Fibroblast of the aortic adventitia (primary cell): ENCODE results near the gene ARMC2. TPM values are rescaled to one million over a fixed set of nuclear protein-coding genes. Genes with fewer than 3 reads are reported as not detected.
A peak's percentile ranks its signal among the peaks of the same experiment; 100 is the strongest.

Experiments
- DNase-seq: peaks from one replicate; pipeline ENCODE4 v3.0.0-alpha.2; 2010; ENCODE audit warnings: low read depth
- H3K4me3 ChIP-seq: 2 replicates; pipeline ENCODE4 v1.5.1; 2011; ENCODE audit warnings: low read depth, mild to moderate bottlenecking, control low read depth, low read length, moderate library complexity
- CTCF ChIP-seq: IDR thresholded peaks from 2 replicates; pipeline ENCODE4 v1.5.1; 2011; ENCODE audit warnings: mild to moderate bottlenecking, low read length, control low read depth, inconsistent platforms; ENCODE audit not compliant: insufficient read depth
- total RNA-seq: library from RNA; depleted of rRNA; stranded (reverse); fragments of >200 nt; gene quantifications from 2 replicates; pipeline ENCODE4 v1.2.3, GENCODE V29; 2012; ENCODE audit warnings: low replicate concordance

Gene ARMC2
- total RNA-seq, 1 donor, result 2.5 TPM

GRCh38 chr6:108942556-108943492 is 94.6 kb downstream of the ARMC2 start:
- H3K4me3 ChIP-seq, result no peak overlapping the region
- no peak for TF ChIP-seq CTCF
- DNase-seq, result no peak

GRCh38 chr6:108944071-108944470 is 95.8 kb downstream of the ARMC2 start:
- no peak for TF ChIP-seq CTCF
- peak; percentile 33 for DNase-seq
- H3K4me3 ChIP-seq, result no peak overlapping the region

- peak overlapping the region; percentile 31 for H3K4me3 ChIP-seq
- peak; percentile 97 for DNase-seq
- no peak for TF ChIP-seq CTCF
These were observed 96.8 kb downstream of the ARMC2 start for GRCh38 chr6:108944707-108945680.

GRCh38 chr6:108945681-108946159 is 97.5 kb downstream of the ARMC2 start:
- DNase-seq, result peak; percentile 93
- TF ChIP-seq CTCF, result no peak
- peak overlapping the region; percentile 1 for H3K4me3 ChIP-seq

- TF ChIP-seq CTCF, result no peak
- peak; percentile 76 for DNase-seq
- H3K4me3 ChIP-seq, result no peak overlapping the region
These were observed 98.5 kb downstream of the ARMC2 start for GRCh38 chr6:108946695-108947094.

GRCh38 chr6:108947114-108947854 is 99.1 kb downstream of the ARMC2 start:
- no peak for TF ChIP-seq CTCF
- DNase-seq, result peak; percentile 86
- H3K4me3 ChIP-seq, result no peak overlapping the region
